Right lung (tissue), 10 donors: ENCODE data around the gene RBMS2. TPM values are rescaled to one million over a fixed set of nuclear protein-coding genes. Genes with fewer than 3 reads are reported as not detected.
"Not testable (repeated sequence)": the region's sequence is repeated elsewhere in the genome, so short reads cannot be mapped to it uniquely, and the experiment has no call there.

ENCODE experiments used
- DNase-seq, 2 donors: peaks; one replicate each; pipeline ENCODE4 v3.0.0-alpha.2; 2013
- long read RNA-seq, 8 donors: transcript quantifications; one replicate each; lab custom pipeline, GENCODE V29; 2026
- polyA plus RNA-seq, 5 donors: library from polyadenylated mRNA; unstranded; fragments of 120-200 nt; gene quantifications; one replicate each; pipeline versions ENCODE4 v1.2.1 to v1.2.3, GENCODE V29; 2013; ENCODE audit warnings: inconsistent platforms in 1 of 5, low replicate concordance in 1 of 5; ENCODE audit not compliant: insufficient read length in 5 of 5, insufficient read depth in 1 of 5

The RBMS2 gene
- polyA plus RNA-seq: 10 to 100 TPM; 35.3 to 88.3 (median 73.0) TPM
- long read RNA-seq, donor 1, full-length matches to known transcripts: 2 of 15 reads
- long read RNA-seq, donor 1, partial matches to known transcripts: 13 of 15 reads
- long read RNA-seq, donor 1, other reads (novel, unspliced or antisense): 0 of 15 reads
- long read RNA-seq, donor 2, full-length matches to known transcripts: 1 of 1 reads
- long read RNA-seq, donor 2, partial matches to known transcripts: 0 of 1 reads
- long read RNA-seq, donor 2, other reads (novel, unspliced or antisense): 0 of 1 reads
- long read RNA-seq, donor 3, full-length matches to known transcripts: 5 of 5 reads
- long read RNA-seq, donor 3, partial matches to known transcripts: 0 of 5 reads
- long read RNA-seq, donor 3, other reads (novel, unspliced or antisense): 0 of 5 reads
- long read RNA-seq, donor 4, partial matches to known transcripts: 51 of 51 reads
- long read RNA-seq, donor 4, other reads (novel, unspliced or antisense): 0 of 51 reads
- long read RNA-seq, donor 5: 0 reads
- long read RNA-seq, donor 6, full-length matches to known transcripts: 7 of 7 reads
- long read RNA-seq, donor 6, partial matches to known transcripts: 0 of 7 reads
- long read RNA-seq, donor 6, other reads (novel, unspliced or antisense): 0 of 7 reads
- long read RNA-seq, donor 7, full-length matches to known transcripts: 1 of 1,375 reads
- long read RNA-seq, donor 7, partial matches to known transcripts: 932 of 1,375 reads
- long read RNA-seq, donor 7, other reads (novel, unspliced or antisense): 442 of 1,375 reads
- long read RNA-seq, donor 8, full-length matches to known transcripts: 2 of 9 reads
- long read RNA-seq, donor 8, partial matches to known transcripts: 7 of 9 reads
- long read RNA-seq, donor 8, other reads (novel, unspliced or antisense): 0 of 9 reads

GRCh38 chr12:56521590-56522371, at the start of gene RBMS2:
TSS of gene RBMS2 (plus strand) at chr12:56521820. CDS start at chr12:56522024, 204 bp downstream.
- DNase-seq: peak; percentile 86 to 91

- no peak for DNase-seq
Measured at GRCh38 chr12:56474389-56474788, 47.2 kb upstream of the RBMS2 start.

- no peak for DNase-seq
Measured at GRCh38 chr12:56476143-56476542, 45.5 kb upstream of the RBMS2 start.

GRCh38 chr12:56476972-56477432, 44.6 kb upstream of the RBMS2 start:
- DNase-seq: no peak

- DNase-seq: no peak
Measured at GRCh38 chr12:56477521-56478225, 43.9 kb upstream of the RBMS2 start.

GRCh38 chr12:56479625-56480024, 42.0 kb upstream of the RBMS2 start:
- DNase-seq: no peak

- DNase-seq: no peak
Measured at GRCh38 chr12:56484566-56484965, 37.1 kb upstream of the RBMS2 start.

- no peak for DNase-seq
Measured at GRCh38 chr12:56486694-56487093, 34.9 kb upstream of the RBMS2 start.

GRCh38 chr12:56487448-56488040, 34.1 kb upstream of the RBMS2 start:
- DNase-seq: peak; percentile 10 to 18

- peak; percentile 53 to 64 for DNase-seq
Measured at GRCh38 chr12:56488041-56488955, 33.3 kb upstream of the RBMS2 start, which contains the start of gene GLS2. TSS of gene GLS2 (minus strand) at chr12:56488161. CDS start at chr12:56488118, 43 bp downstream.

GRCh38 chr12:56490360-56490759, 31.3 kb upstream of the RBMS2 start:
- DNase-seq: no peak

- not testable (repeated sequence) for DNase-seq
Measured at GRCh38 chr12:56493409-56494105, 28.1 kb upstream of the RBMS2 start.

- DNase-seq: not testable (repeated sequence)
Measured at GRCh38 chr12:56494106-56494415, 27.6 kb upstream of the RBMS2 start.

- not testable (repeated sequence) for DNase-seq
Measured at GRCh38 chr12:56494481-56494880, 27.1 kb upstream of the RBMS2 start.

GRCh38 chr12:56496704-56497103, 24.9 kb upstream of the RBMS2 start:
- DNase-seq: peak; percentile 19 to 20

GRCh38 chr12:56498126-56498902, 23.3 kb upstream of the RBMS2 start:
- DNase-seq: not testable (repeated sequence)

GRCh38 chr12:56499452-56499851, 22.2 kb upstream of the RBMS2 start:
- not testable (repeated sequence) for DNase-seq

- DNase-seq: not testable (repeated sequence)
Measured at GRCh38 chr12:56499879-56500278, 21.7 kb upstream of the RBMS2 start.
